ENCODE measurements around the gene FGF6.
"Not testable (repeated sequence)": the region's sequence is repeated elsewhere in the genome, so short reads cannot be mapped to it uniquely, and the experiment has no call there.

The FGF6 gene

DNA sequence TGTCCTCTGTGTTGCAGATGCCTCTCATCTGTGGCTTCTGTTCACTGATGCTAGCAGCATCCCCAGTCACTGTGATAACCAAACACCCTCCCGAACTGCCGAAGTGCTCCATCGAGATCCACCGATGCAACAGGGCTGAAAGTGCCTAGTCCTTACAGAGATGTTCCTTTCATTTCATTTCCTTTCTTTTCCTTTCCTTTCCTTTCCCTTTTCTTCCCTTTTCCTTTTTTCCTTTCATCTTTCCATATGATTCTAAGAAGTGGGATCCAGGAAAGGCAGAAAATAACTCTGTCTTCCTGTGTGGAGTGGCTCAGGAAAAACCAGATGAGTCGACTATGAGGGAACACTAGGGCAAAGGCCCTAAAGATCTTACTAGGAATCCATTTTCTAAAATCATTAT lies 26.7 kb downstream of the FGF6 start:
- DNase-seq (ENCODE audit: low read depth) = no peak

DNA sequence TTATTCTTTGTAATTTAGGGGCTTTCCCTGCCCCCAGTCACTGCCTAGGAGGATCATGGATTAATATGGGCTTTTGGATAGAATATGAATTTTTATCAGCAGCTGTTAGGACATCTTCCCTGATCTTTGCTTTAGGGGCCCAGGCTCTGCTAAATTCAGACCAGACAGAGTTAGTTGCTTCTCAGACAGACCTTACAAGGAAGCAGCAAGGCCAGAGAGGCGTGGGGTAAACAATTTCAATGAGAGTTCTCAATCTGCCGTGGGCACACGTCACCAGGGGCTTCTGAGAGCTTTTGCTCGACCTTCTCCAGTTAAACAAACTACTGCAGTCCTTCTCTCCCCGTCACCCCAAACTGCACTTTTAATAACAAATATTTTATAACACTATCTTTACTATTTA lies 27.7 kb downstream of the FGF6 start:
- no peak for DNase-seq (ENCODE audit: low read depth)

DNA sequence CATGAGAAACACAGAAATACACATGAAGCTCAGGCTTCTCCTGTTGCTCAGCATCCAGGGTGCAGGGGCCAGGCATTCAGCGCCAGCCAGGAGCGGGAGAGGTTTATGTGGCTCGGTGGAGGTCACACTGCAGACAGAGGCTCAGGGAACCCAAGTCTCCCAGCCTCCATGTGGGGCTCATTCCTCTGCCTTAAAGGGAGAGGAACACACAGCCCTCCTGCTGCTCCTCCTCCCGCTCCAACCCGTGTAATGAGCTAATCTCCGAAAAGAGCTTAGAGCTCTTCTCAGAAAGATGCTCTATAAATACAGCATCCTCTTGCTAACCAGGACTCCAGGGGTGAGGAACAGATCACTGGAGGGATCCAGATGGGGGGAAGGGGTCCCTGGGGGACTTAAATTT lies 28.2 kb downstream of the FGF6 start:
- DNase-seq (ENCODE audit: low read depth) = no peak

DNA sequence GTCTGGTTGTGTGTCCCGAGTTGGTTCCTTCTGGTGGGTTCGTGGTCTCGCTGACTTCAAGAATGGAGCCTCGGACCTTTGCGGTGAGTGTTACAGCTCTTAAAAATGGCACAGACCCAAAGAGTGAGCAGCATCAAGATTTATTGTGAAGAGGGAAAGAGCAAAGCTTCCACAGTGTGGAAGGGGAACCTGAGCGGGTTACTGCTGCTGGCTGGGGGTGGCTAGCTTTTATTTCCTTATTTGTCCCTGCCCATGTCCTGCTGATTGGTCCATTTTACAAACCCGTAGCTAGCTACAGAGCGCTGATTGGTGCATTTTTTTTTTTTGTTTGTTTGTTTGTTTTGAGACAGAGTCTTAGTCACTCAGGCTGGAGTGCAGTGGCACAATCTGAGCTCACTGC lies 29.3 kb downstream of the FGF6 start:
- DNase-seq (ENCODE audit: low read depth) = no peak

DNA sequence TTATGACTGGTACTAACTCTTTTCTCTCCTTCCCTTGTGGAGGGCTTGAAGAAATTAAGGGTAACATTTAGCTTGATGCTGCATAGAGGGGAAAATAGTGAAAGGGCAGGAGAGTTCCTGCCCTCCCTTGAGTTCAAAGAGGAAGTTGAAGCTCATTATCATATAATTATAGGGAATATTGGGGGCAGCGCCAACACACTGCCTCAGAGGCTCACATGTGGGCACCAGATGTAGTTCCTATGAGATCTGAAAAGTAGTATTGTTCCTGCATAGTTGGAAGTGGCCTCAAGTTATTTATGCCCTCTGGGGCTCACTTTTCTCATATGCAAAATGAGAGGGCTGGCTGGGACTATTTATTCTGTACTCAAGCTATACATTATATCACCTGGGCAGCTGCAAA lies 33.1 kb downstream of the FGF6 start:
- DNase-seq (ENCODE audit: low read depth) = no peak

DNA sequence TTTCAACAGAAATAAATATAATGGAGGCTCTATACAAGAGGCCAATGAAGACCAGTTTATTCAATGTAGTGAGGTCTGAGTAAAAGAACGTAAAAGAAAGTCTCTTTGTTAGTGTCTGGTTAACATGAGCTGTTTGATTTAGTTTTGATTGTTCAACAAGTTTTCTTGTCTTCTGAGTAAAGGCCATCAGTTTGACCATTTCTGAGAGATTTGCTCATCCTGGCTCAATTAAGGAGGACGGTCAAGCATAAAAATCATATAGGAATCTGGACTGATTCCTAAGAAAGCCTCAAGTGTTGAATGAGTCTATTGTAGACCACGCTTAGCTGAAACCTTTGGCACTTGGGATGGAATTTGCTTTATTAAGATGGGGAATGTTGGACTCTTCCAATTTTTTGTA lies 33.6 kb downstream of the FGF6 start:
- DNase-seq (ENCODE audit: low read depth) = no peak

DNA sequence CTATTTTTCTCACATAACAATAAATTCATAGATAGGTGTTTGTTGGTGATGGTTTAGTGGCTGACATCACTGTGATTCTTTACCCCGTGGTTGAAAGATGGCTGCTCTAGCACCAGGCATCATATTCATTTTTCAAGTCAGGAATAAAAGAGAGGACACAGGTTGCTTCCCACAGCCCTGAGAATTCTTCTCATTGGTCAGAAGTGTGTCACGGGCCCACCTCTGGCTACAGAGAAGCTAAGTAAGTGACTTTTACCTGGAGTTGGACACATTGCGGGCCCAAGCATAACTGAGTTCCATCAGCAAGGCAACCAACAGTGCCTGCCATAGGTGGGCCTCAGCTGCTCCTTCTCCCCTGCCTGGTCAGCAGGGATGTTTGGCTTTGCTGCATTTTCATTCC lies 38.5 kb downstream of the FGF6 start:
- no peak for DNase-seq (ENCODE audit: low read depth)

DNA sequence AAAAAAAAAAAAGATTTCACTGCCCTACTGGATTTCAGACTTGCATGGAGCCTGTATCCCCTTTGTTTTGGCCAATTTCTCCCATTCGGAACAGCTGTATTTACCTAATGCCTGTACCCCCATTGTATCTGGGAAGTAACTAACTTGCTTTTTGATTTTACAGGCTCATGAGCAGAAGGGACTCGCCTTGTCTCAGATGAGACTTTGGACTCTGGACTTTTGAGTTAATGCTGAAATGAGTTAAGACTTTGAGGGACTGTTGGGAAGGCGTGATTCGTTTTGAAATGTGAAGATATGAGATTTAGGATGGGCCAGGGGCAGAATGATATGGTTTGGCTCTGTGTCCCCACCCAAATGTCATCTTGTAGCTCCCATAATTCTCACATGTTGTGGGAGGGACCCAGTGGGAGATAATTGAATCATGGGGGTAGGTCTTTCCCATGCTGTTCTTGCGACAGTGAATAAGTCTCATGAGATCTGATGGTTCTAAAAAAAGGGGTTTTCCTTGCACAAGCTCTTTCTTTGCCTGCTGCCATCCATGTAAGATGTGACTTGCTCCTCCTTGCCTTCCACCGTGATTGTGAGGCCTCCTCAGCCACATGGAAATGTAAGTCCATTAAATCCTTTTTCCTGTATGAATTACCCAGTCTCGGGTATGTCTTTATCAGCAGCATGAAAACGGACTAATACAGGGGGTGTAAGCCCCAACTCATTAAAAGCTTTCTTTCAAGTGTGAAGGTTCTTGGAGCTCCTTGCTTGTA lies 40.6 kb downstream of the FGF6 start:
- DNase-seq (ENCODE audit: low read depth) = not testable (repeated sequence)

DNA sequence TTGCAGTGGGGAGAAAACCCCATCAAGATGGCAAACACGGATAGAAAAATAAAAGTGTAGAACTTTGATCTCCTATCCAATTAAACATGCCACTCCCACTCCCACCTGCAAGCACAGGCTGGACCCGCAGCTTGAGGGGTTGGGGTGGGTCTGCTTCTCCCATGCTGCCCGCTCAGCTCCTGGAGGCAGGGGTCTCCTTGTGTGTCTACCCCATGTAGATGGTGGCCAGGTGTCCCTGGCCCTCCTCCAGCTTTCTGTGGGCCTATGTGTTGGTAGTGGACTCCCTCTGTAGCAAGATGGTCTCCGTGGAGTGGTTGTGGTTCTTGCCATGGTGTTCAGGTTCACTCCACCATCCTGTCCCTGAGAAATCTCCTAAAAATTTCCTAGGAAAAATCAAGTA lies 42.6 kb downstream of the FGF6 start:
- DNase-seq (ENCODE audit: low read depth) = no peak

DNA sequence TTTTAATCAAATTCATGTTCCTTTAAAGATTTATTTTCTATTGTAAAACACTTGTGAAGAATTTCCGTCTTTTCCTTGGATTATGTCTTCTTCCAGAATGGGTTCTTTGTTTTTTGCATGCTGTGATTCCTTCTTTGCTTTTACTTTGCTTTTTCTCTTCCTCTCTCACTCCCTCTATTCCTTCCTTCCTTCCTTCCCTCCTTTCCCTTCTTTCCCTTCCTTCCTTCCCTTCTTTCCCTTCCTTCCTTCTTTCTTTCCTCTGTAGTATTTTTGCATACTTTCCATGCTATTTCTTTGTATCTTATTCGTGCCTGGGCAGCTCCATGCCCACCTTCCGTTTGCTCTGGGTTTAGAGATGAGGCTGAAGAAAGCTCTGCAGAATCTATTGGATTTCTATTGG lies 44.5 kb downstream of the FGF6 start:
- no peak for DNase-seq (ENCODE audit: low read depth)

DNA sequence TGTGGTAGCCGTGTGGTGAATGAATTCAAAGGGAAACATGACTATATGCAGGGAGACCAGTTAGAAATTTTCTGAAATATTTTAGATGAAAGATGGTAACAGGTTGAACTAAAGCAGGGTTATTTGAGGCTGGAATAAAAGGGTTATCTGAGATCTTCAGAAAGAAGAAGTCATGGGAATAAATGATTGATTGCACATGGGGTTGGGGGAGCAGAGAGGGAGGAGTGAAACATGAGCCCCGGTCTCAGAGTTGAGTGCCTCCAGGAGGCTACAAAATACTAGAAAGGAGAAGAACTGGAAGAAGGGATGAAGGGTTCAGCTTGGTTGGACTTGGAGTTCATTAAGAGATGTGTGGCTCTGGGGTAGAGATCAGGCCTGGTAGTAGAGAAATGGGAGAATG lies 49.8 kb downstream of the FGF6 start:
- DNase-seq (ENCODE audit: low read depth) = no peak

DNA sequence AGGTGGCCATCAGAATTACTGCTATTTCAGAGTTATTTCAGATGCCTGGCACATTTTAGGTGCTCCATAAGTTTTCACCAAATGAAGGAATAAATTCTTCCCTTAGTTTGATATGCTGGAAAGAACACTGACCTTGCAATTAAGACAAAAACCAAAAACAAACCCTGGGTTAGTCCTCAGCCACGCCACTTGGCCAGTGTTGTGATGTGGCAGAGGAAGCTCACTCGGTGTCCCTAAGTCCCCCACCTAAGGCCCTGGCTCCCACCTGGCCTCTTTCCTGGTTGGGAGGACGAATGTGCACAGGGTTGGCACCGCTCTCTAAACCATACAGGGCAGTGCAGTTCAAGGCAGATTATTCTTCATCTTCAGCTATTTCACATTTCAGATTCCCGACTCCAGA lies 52.4 kb downstream of the FGF6 start:
- DNase-seq (ENCODE audit: low read depth) = no peak

DNA sequence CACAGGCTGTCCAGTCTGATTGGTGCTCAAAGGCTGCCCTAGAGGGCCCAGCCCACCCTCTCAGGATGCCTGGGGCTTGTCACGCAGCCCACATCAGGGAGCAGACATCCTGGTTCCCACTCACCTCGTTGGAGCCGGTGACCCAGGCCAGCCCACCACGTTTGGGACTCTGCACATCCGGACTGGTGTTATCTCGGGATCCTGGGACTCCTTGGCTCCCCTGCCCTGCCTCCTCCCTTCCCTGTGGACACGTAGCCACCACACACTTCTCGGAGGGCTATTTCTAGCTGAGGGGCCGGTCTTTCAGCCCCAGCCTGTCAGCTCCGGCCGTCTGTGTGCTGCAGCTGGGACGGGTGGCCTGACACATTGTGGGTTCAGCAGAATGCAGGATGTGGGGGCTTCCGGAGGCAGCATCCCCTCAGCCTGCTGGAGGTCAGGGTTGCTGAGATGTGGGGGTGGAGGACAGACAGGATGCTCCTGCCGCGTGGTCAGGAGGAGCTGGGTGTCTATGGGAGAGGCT lies 53.3 kb downstream of the FGF6 start:
- DNase-seq (ENCODE audit: low read depth) = no peak

DNA sequence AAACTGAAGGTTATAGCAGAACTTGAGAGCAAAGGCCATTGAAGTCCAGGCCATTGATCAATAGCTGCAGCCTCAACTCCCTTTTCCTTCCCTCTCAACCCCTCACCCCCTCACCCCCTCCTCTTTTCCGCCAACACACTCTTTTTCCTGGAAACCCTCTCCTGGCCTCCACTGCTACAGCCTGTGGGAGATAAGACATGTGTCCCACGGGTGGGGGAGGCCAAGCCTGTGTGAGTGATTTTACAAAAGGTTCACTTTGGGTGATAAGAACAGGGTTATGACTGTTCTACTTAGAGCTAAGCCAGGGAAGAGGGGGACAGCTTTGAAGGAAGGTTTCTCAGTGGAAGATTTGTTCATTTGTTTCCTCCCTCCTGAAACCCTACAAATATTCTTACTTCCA lies 57.0 kb downstream of the FGF6 start:
- no peak for DNase-seq (ENCODE audit: low read depth)

DNA sequence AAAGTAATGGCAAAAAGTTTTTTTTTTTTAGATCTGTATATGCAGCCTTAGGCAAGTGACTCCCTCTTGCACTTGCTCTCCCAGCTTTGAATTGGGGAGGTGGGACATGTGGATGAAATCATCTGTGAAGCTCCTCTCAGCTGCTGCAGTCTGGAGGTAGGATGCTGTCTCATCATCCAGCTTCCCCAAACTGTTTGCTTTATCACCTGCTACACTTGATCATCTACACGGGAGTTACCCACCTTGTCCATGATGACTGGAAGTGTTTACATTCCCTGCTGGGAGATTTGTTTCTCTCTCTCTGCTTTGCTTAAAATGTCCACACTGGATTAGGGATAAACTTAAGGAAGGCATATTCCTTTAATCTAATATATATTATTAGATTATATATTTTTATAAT lies 57.6 kb downstream of the FGF6 start:
- no peak for DNase-seq (ENCODE audit: low read depth)

DNA sequence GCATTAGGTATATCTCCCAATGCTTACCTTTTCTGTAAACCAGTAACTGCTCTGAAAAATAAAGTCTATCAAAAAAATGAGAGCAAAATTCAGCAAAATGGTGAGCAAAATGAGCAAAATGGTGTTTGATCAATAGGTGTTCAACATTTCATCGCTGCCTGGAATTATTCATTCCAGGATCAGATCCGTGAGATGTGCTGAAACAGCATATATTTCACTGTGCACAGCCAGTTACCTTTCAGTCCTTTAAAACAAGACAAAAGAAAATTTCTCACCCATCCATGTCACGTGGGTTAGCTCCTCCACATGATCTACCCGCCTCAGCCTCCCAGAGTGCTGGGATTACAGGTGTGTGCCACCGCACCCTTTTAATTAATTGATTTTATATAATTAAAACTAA lies 58.0 kb downstream of the FGF6 start:
- no peak for DNase-seq (ENCODE audit: low read depth)

DNA sequence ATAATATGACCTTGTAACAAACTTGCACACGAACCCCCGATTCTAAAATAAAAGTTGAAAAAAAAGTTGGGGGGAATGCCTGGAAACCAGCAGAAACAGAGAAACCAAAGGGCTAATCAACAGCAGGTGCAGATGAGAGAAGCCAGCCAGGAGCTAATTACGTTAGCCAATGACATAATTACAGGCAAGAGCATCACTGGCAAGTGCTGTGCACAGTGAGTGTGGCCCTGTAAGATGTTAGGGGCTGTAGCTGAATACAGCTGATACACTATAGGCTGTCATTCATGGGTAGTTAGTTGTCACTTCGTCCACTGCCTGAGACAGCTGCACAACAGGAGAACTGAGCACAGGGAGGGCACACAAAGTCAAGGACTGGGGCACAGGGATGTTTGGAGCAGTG lies 58.8 kb downstream of the FGF6 start:
- DNase-seq (ENCODE audit: low read depth) = no peak
